ENCODE data around the gene TRAPPC14. TPM values are rescaled to one million over a fixed set of nuclear protein-coding genes. Genes with fewer than 3 reads are reported as not detected.
A peak's percentile ranks its signal among the peaks of the same experiment; 100 is the strongest.

Gene TRAPPC14
- total and polyA plus RNA-seq, 2 of the 13 experiments (the other 11 are each of a cell fraction or from before 2014, with no cell fraction given), result 4.7 to 9.6 TPM

- TF ChIP-seq BRD4 (CRISPR knock-in tag; IDR thresholded peaks at IDR 0.05) (no peak), PRPF4 (IDR thresholded peaks at IDR 0.05; ENCODE audit: low read depth, low read length, poor library complexity, severe bottlenecking) (no peak), TCF7L2 (IDR thresholded peaks at IDR 0.05; ENCODE audit: low read depth, low read length) (no peak), CC2D1A (CRISPR knock-in tag; IDR thresholded peaks at IDR 0.05) (no peak), ZBTB7A (CRISPR knock-in tag; IDR thresholded peaks at IDR 0.05) (0 out of 2 replicates have a peak, but pooled peaks have one; percentile 53), ZNF451 (CRISPR knock-in tag; IDR thresholded peaks at IDR 0.05) (peak; percentile 50; the same call in 1 of the 2 replicates), NCOA1 (CRISPR knock-in tag; IDR thresholded peaks at IDR 0.05) (peak; percentile 87; the same call in 1 of the 2 replicates), NR1H2 (CRISPR knock-in tag; IDR thresholded peaks at IDR 0.05; ENCODE audit: borderline replicate concordance, low read depth) (no peak), ZNF383 (CRISPR knock-in tag; IDR thresholded peaks at IDR 0.05; ENCODE audit: borderline replicate concordance) (no peak), MZF1 (CRISPR knock-in tag; IDR thresholded peaks at IDR 0.05; ENCODE audit: borderline replicate concordance) (no peak), ZNF703 (CRISPR knock-in tag; IDR thresholded peaks at IDR 0.05; ENCODE audit: borderline replicate concordance) (0 out of 2 replicates have a peak, but pooled peaks have one; percentile 12), IRX3 (CRISPR knock-in tag; IDR thresholded peaks at IDR 0.05; ENCODE audit: borderline replicate concordance, low read depth) (no peak), ZBTB39 (CRISPR knock-in tag; IDR thresholded peaks at IDR 0.05) (0 out of 2 replicates have a peak, but pooled peaks have one; percentile 27), SCMH1 (CRISPR knock-in tag; IDR thresholded peaks at IDR 0.05; ENCODE audit: borderline replicate concordance) (no peak), ZNF577 (CRISPR knock-in tag; IDR thresholded peaks at IDR 0.05; ENCODE audit: borderline replicate concordance, low read depth) (no peak), RXRA (CRISPR knock-in tag; IDR thresholded peaks at IDR 0.05) (0 out of 2 replicates have a peak, but pooled peaks have one; percentile 12), MTA1 (CRISPR knock-in tag; IDR thresholded peaks at IDR 0.05; ENCODE audit: borderline replicate concordance) (peak; percentile 73; the same call in 1 of the 2 replicates), PAX8 (CRISPR knock-in tag; IDR thresholded peaks at IDR 0.05; ENCODE audit: borderline replicate concordance) (0 out of 2 replicates have a peak, but pooled peaks have one; percentile 27), NRL (CRISPR knock-in tag; IDR thresholded peaks at IDR 0.05; ENCODE audit: borderline replicate concordance) (0 out of 2 replicates have a peak, but pooled peaks have one; percentile 24), SMC3 (IDR thresholded peaks at IDR 0.05; ENCODE audit: low read length) (no peak), ZNF430 (CRISPR knock-in tag; IDR thresholded peaks at IDR 0.05) (no peak), CBFB (CRISPR knock-in tag; IDR thresholded peaks at IDR 0.05) (no peak), ZBTB7B (CRISPR knock-in tag; IDR thresholded peaks at IDR 0.05) (peak; percentile 36)
- TF ChIP-seq, protein P1, sequence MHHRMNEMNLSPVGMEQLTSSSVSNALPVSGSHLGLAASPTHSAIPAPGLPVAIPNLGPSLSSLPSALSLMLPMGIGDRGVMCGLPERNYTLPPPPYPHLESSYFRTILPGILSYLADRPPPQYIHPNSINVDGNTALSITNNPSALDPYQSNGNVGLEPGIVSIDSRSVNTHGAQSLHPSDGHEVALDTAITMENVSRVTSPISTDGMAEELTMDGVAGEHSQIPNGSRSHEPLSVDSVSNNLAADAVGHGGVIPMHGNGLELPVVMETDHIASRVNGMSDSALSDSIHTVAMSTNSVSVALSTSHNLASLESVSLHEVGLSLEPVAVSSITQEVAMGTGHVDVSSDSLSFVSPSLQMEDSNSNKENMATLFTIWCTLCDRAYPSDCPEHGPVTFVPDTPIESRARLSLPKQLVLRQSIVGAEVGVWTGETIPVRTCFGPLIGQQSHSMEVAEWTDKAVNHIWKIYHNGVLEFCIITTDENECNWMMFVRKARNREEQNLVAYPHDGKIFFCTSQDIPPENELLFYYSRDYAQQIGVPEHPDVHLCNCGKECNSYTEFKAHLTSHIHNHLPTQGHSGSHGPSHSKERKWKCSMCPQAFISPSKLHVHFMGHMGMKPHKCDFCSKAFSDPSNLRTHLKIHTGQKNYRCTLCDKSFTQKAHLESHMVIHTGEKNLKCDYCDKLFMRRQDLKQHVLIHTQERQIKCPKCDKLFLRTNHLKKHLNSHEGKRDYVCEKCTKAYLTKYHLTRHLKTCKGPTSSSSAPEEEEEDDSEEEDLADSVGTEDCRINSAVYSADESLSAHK (CRISPR knock-in tag; IDR thresholded peaks at IDR 0.05; ENCODE audit: borderline replicate concordance), result no peak
- TF ChIP-seq, protein P2, sequence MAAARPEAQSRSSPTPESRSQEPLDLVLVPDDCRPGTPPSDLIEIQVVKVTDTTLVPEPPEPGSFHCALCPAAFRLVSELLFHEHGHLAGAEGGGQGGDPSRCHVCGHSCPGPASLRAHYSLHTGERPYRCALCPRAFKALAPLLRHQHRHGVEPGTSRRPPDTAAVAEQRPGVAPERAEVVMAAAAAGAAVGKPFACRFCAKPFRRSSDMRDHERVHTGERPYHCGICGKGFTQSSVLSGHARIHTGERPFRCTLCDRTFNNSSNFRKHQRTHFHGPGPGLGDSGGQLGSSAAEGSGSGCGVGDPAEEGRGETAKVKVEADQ (CRISPR knock-in tag; IDR thresholded peaks at IDR 0.05; ENCODE audit: borderline replicate concordance), result no peak
Observed at GRCh38 chr7:100127866-100128636, 30.5 kb downstream of the TRAPPC14 start (continued).

Data from HepG2 (cell line).